Osteoblast (primary cell): ENCODE results near the gene TMOD1. TPM values are rescaled to one million over a fixed set of nuclear protein-coding genes. Genes with fewer than 3 reads are reported as not detected.

Experiments
- DNase-seq: peaks from one replicate; pipeline ENCODE4 v3.0.0; 2011; ENCODE audit warnings: low spot score, mixed read lengths; ENCODE audit not compliant: insufficient read length; ENCODE audit errors: missing footprints
- H2AFZ ChIP-seq: 2 replicates; pipeline ENCODE4 v1.6.0; 2011; ENCODE audit warnings: mild to moderate bottlenecking, low read length
- H3K27ac ChIP-seq: 2 replicates; pipeline ENCODE4 v1.5.1; 2011; ENCODE audit warnings: mild to moderate bottlenecking, low read depth, low read length, moderate library complexity
- H3K27me3 ChIP-seq: 2 replicates; pipeline ENCODE4 v1.6.0; 2012; ENCODE audit warnings: mild to moderate bottlenecking, control low read depth, inconsistent platforms, low read length, moderate library complexity; ENCODE audit not compliant: insufficient read depth
- H3K36me3 ChIP-seq: 2 replicates; pipeline ENCODE4 v1.5.1; 2011; ENCODE audit warnings: mild to moderate bottlenecking, low read length, control low read depth, moderate library complexity; ENCODE audit not compliant: insufficient read depth
- H3K4me1 ChIP-seq: 2 replicates; pipeline ENCODE4 v1.5.1; 2011; ENCODE audit warnings: mild to moderate bottlenecking, low read length, control low read depth, moderate library complexity; ENCODE audit not compliant: insufficient read depth
- H3K4me2 ChIP-seq: 2 replicates; pipeline ENCODE4 v1.6.0; 2011; ENCODE audit warnings: mild to moderate bottlenecking, low read length; ENCODE audit not compliant: insufficient read depth
- H3K4me3 ChIP-seq: fragments of 200-600 bp; sonication (generic); 3 replicates; pipeline ENCODE4 v1.5.1; 2012; ENCODE audit warnings: mild to moderate bottlenecking, low read length, inconsistent platforms; ENCODE audit not compliant: insufficient read depth
- H3K79me2 ChIP-seq: 2 replicates; pipeline ENCODE4 v1.6.0; 2012; ENCODE audit warnings: mild to moderate bottlenecking, low read length, control low read depth, inconsistent platforms; ENCODE audit not compliant: insufficient read depth
- H3K9me3 ChIP-seq: 2 replicates; pipeline ENCODE4 v1.5.1; 2011; ENCODE audit warnings: low read depth, low read length, control low read depth
- H4K20me1 ChIP-seq: 2 replicates; pipeline ENCODE4 v1.6.0; 2012; ENCODE audit warnings: mild to moderate bottlenecking, low read length, control low read depth; ENCODE audit not compliant: insufficient read depth
- total RNA-seq: library from RNA; depleted of rRNA; stranded (reverse); fragments of >200 nt; gene quantifications from 2 replicates; pipeline ENCODE4 v1.2.3, GENCODE V29; 2012
- TF ChIP-seq, protein P1 (sequence below): IDR thresholded peaks from 2 replicates; pipeline ENCODE4 v1.5.1; 2011; ENCODE audit warnings: mild to moderate bottlenecking, low read depth, low read length, moderate library complexity; ENCODE audit errors: extremely low read depth

The TMOD1 gene
- total RNA-seq, 1 donor = not detected

DNA sequence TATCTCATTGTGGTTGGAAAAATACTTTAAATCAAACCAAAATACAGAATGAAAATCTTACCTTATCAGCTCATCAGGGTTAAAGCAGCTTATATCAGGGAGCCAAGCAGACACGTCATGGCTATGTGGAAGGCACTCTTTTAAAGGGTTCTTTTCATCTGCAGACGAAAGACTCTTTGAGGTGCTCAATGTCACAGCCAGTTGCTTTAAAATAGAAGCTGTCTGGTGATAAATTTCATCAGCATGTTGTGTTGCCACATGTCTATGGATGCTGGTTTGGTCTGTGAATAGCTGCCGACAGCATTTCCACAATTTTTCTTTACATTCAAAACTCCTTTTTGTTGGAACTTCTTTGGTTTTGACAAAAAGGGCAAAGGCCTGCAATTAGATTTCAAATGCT, 124.2 kb downstream of the TMOD1 start:
- TF ChIP-seq, protein P1, sequence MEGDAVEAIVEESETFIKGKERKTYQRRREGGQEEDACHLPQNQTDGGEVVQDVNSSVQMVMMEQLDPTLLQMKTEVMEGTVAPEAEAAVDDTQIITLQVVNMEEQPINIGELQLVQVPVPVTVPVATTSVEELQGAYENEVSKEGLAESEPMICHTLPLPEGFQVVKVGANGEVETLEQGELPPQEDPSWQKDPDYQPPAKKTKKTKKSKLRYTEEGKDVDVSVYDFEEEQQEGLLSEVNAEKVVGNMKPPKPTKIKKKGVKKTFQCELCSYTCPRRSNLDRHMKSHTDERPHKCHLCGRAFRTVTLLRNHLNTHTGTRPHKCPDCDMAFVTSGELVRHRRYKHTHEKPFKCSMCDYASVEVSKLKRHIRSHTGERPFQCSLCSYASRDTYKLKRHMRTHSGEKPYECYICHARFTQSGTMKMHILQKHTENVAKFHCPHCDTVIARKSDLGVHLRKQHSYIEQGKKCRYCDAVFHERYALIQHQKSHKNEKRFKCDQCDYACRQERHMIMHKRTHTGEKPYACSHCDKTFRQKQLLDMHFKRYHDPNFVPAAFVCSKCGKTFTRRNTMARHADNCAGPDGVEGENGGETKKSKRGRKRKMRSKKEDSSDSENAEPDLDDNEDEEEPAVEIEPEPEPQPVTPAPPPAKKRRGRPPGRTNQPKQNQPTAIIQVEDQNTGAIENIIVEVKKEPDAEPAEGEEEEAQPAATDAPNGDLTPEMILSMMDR = no peak
- H3K27me3 ChIP-seq = no peaks in the 10 kb centered on the region
- DNase-seq = no peak
- peaks cover 18% of the 10 kb centered on the region for H3K36me3 ChIP-seq
- H3K79me2 ChIP-seq = peaks cover 35% of the 10 kb centered on the region
- H4K20me1 ChIP-seq = no peaks in the 10 kb centered on the region
- H3K4me2 ChIP-seq = no peak overlapping the region
- no peak overlapping the region for H3K4me3 ChIP-seq
- no peaks in the 10 kb centered on the region for H3K4me1 ChIP-seq
- no peak overlapping the region for H2AFZ ChIP-seq
- H3K27ac ChIP-seq = no peak overlapping the region
- no peaks in the 10 kb centered on the region for H3K9me3 ChIP-seq

DNA sequence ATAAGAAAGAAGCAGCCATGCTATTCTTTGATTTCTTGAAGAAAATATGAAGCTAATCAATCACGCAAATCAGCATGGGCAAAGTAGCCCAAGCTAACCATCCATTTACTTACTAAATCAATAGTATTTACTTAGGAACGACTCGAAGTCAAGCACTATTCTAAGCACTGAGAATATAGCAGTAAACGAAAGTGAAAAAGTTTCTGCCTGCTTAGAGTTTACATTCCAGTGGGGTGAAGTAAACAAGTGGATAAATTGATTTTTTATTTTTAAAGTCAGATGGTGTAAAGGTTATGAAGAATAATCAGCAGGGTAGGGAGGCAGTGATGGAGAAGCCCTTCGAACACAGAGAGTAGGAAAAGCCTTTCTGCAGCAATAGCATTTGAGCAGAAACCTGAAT, 126.2 kb downstream of the TMOD1 start:
- H3K9me3 ChIP-seq = no peaks in the 10 kb centered on the region
- H3K27me3 ChIP-seq = no peaks in the 10 kb centered on the region
- TF ChIP-seq, protein P1 = no peak
- H3K27ac ChIP-seq = no peak overlapping the region
- peaks cover 18% of the 10 kb centered on the region for H3K36me3 ChIP-seq
- DNase-seq = no peak
- peaks cover 51% of the 10 kb centered on the region for H3K79me2 ChIP-seq
- peak overlapping the region; percentile 39 for H2AFZ ChIP-seq
- H3K4me1 ChIP-seq = peaks cover 8% of the 10 kb centered on the region
- H3K4me2 ChIP-seq = peak overlapping the region; percentile 54
- H3K4me3 ChIP-seq = no peak overlapping the region
- H4K20me1 ChIP-seq = no peaks in the 10 kb centered on the region

DNA sequence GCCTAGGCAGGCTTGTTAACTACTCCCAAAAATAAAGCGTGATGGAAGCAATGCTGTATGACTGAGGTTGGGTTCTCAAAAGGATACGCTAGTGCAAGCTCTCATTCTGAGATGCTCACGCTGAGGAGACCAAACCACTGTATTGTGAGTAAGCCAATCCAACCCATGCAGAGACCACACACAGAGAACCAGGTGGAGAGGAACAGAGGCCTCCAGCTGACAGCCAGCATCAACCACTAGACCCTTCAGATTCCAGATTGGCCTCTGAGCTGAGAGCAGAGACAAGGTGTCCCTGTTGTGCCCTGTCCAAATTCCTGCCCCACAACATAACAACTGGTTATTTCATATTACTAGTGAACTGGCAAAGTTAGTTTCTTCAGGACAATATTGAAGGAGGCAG, 127.2 kb downstream of the TMOD1 start:
- Histone ChIP-seq H3K27me3 (no peaks in the 10 kb centered on the region), H3K4me1 (peaks cover 8% of the 10 kb centered on the region), H3K4me3 (no peak overlapping the region), H3K4me2 (no peak overlapping the region), H3K36me3 (peaks cover 18% of the 10 kb centered on the region), H3K27ac (no peak overlapping the region), H3K9me3 (no peaks in the 10 kb centered on the region), H2AFZ (no peak overlapping the region), H4K20me1 (no peaks in the 10 kb centered on the region), H3K79me2 (peaks cover 51% of the 10 kb centered on the region)
- no peak for DNase-seq
- TF ChIP-seq, protein P1 = no peak

DNA sequence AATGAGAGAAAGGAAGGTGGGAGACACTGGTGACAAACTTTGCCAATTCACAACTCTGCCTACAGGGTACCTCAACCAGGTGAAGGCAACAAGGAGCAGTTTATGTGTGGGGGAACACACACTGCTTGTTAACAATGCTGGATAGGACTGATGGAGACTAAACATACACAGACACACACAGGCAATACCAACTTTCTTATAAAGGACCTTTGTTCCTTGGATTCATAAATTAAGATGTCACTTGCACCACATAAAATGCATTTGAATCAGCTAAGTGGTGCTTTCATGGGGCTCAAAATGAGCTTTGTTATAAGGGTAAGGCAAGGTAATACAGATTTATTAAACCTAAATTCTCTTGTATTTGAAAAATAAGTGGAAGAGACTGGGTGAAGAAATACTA, 127.7 kb downstream of the TMOD1 start:
- H3K79me2 ChIP-seq = peaks cover 55% of the 10 kb centered on the region
- no peaks in the 10 kb centered on the region for H4K20me1 ChIP-seq
- no peak overlapping the region for H2AFZ ChIP-seq
- no peak overlapping the region for H3K4me3 ChIP-seq
- peaks cover 14% of the 10 kb centered on the region for H3K36me3 ChIP-seq
- no peaks in the 10 kb centered on the region for H3K27me3 ChIP-seq
- H3K4me2 ChIP-seq = no peak overlapping the region
- TF ChIP-seq, protein P1 = no peak
- H3K9me3 ChIP-seq = no peaks in the 10 kb centered on the region
- H3K4me1 ChIP-seq = peaks cover 8% of the 10 kb centered on the region
- H3K27ac ChIP-seq = no peak overlapping the region
- DNase-seq = no peak
